Activated T-cell treated with anti-CD3 and anti-CD28 coated beads for 4 hours (primary cell): ENCODE results near the gene CPB1.

Source experiments
- DNase-seq: peaks from one replicate; pipeline ENCODE4 v3.0.0-alpha.2; 2020

Gene CPB1

GRCh38 chr3:148833223-148833622 is 5.6 kb downstream of the CPB1 start:
- DNase-seq = no peak

DNA sequence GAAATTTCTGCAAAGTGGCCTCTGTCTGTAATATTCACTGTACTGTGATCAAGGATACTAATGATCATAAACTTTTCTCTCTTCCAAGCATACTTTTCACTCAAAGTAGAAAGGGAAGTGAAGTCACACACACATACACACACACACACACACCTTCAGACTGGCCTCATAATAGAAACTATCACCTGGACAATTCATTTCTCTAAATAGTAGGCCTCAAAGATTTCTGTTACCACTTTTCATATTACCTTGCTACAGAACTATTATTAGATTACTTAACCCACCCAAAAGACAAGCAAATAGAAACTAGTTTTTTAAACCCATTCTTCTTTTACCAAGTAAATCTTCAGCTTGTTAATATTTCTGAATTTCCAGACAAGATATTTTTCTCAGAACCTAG is 12.2 kb downstream of the CPB1 start:
- DNase-seq = no peak

GRCh38 chr3:148840451-148840850 is 12.8 kb downstream of the CPB1 start:
- no peak for DNase-seq

DNA sequence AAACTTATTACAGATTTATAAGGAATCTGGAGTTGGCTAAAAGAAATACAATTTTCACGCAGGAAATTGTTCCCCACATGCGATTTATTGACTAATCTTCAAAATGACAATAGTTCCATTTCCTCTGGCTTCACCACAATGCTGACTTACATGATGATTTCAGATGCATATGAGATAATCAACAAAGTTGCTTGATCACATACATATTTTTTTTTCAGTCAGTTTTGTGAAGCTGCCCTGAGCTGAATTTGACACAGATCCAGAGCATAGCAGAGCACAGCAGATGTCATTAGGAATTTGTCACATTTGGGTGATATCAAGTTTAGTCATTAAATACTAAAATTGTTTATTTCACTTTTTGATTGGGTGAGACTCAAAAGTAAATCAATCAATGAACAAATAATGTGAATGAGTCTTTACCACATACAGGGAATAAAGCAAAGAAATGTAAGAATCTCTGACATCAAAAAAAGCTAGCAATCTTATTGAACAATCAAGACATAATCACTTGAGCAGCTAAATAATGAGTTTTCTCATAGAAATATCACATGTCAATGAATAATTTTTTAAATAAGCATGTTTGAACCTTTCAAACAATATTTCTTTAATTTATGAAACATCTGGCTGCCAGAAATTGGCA is 18.3 kb downstream of the CPB1 start:
- no peak for DNase-seq

DNA sequence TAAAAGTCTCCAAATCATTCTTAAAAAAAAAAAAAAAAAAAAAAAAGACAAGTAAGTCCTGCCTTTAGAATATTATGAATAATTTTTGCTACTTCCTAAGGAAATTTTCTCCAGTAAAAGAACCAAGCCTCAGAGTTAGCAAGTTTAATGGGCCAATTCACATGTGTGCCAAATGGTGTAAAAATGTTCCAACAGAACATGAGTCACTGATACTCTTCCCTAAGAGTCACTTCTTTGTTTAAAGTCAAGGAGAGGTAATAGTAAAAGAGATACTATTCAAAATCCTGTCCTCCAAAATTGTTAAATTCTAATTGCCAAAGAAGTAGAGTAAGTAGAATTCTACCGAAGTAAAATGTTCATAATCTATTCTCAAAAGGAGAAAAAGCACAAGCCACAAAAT is 19.7 kb downstream of the CPB1 start:
- no peak for DNase-seq

GRCh38 chr3:148848410-148848809 is 20.8 kb downstream of the CPB1 start:
- DNase-seq = no peak

- no peak for DNase-seq
These were observed 24.8 kb downstream of the CPB1 start for GRCh38 chr3:148852271-148852992.

GRCh38 chr3:148853076-148853475 is 25.5 kb downstream of the CPB1 start:
- DNase-seq = no peak

DNA sequence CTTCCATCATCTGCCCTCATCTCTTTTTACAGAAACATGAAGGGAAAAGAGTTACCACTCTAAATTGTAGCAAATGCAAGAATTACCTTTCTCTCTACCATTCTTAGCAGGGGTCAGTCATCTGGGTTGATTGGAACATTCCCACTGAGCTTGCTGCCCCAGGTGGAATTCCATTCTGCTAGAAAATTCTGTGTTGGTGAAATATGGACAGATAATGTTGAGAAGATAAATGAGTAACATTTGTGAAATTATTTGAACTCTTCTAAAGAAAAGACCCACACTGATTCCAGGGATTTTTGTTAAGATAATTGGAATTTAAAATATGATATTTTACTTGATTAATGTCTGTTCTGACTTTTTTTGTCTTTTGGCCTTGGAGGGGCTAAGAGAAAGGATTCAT is 26.4 kb downstream of the CPB1 start:
- no peak for DNase-seq

GRCh38 chr3:148856384-148856783 is 28.8 kb downstream of the CPB1 start:
- no peak for DNase-seq

DNA sequence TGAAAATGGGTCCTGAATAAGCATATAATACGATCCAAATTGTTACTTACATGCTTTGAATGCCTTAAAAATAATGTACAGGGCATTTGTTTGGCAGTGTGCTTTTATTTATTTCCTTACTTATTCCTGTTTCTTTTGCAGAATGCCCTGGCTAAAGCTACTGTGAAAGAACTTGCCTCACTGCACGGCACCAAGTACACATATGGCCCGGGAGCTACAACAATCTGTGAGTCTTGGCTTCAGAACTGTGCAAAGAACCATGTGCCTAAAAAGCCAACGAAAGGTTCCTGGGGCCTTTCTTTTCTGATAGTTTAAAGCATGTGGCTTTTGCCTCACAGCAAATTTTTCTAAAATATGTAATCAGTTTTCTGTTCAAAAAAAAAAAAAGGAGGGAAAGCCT is 29.7 kb downstream of the CPB1 start:
- DNase-seq = no peak

- DNase-seq = no peak
These were observed 33.8 kb downstream of the CPB1 start for GRCh38 chr3:148861277-148861869.

- DNase-seq = no peak
These were observed 35.7 kb downstream of the CPB1 start for GRCh38 chr3:148863297-148863696.

- no peak for DNase-seq
These were observed 36.2 kb downstream of the CPB1 start for GRCh38 chr3:148863814-148864213.

- no peak for DNase-seq
These were observed 37.4 kb downstream of the CPB1 start, which contains the start of gene CPA3 for GRCh38 chr3:148865049-148865448. CPA3 (plus strand) TSS chr3:148865296; CDS start chr3:148865308, 12 bp downstream.

GRCh38 chr3:148866261-148866660 is 38.6 kb downstream of the CPB1 start:
- no peak for DNase-seq

DNA sequence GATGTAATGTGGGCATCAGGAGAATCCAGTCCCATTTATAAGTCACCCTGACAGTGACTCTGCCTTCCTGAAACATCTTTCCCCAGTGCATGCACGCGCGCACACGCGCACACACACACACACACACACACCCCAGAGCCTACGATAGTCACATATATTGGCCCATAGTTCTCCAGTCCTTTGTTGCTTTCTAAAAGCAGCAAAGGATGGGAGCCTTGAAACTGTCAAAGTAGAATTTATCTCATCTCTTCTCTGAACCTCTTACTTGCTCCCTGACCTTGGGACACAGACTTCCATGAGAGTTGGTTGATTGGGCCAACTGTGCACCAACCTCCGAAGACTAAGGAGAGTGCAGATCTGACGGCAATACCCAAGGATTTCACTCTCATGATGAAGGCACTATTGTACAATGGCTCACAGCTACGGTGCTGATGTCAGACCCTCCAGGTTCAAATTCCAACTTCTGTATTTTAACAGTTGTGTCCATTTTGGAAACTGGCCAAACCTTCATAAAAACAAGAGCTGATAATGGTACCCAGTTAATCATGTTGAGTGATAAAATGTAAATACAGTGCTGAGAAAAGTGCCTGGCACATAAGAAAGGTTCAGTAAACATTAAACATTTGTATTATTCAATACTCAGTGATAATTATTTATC is 45.8 kb downstream of the CPB1 start:
- no peak for DNase-seq

DNA sequence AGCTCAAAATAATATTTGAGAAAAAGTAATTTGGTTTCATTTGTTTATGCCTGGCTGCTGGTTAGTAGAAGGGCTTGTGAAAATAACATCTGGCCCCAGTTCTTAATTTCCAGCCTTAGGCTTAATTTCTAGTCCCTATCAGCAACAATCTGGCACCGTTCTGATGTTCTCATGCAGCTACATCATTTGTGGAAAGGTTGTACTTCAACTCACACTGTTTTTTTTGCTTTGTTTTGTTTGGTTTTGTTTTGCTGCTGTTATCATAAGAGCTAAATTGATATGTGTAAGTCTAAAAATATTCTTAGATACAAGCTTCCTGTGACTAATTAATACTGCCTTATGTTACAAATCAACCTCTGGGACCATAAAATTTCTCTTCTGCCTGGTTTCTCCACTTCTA is 46.4 kb downstream of the CPB1 start:
- DNase-seq = no peak

- DNase-seq = no peak
These were observed 50.5 kb downstream of the CPB1 start for GRCh38 chr3:148878095-148878494.

- DNase-seq = no peak
These were observed 51.6 kb downstream of the CPB1 start for GRCh38 chr3:148879256-148879655.

DNA sequence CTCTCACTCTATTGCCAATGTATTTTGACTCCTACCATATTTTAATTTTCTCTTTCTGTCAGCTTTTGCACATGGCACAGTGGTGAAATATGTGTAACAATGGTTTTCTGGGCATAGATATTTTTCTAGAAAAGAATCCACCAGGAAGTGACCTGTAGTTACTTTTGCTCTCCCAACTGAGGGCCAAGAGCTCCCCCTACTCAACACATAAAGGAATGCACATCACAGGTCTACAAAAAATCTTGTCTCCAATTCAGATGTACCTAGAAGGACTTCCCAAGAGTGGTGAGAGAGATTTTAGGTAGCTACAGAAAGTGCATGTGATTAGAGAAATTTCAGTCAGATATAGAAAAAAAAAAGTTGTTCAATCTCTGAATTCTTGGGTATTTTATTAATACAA is 53.1 kb downstream of the CPB1 start:
- no peak for DNase-seq

- no peak for DNase-seq
These were observed 53.7 kb downstream of the CPB1 start for GRCh38 chr3:148881286-148881685.

DNA sequence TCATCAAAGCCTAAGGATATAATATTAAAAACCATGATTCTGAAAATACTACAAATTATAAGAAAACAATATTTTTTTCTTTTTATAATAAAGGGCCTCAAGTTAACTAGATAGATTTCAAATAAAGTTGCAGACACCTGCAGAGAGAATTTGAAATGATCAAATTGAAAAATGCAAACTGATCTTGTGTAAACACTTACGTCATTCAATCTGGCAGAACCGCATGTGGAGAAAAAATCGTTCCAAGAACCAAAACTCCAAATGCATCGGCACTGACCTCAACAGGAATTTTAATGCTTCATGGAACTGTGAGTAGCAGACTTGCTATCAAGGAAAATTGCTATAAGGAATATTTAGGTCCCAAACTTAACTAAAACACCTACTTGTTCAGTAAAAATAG is 54.7 kb downstream of the CPB1 start:
- DNase-seq = no peak

- no peak for DNase-seq
These were observed 55.6 kb downstream of the CPB1 start for GRCh38 chr3:148883163-148883562.
